ENCODE measurements around the gene ZNF750.

DNA sequence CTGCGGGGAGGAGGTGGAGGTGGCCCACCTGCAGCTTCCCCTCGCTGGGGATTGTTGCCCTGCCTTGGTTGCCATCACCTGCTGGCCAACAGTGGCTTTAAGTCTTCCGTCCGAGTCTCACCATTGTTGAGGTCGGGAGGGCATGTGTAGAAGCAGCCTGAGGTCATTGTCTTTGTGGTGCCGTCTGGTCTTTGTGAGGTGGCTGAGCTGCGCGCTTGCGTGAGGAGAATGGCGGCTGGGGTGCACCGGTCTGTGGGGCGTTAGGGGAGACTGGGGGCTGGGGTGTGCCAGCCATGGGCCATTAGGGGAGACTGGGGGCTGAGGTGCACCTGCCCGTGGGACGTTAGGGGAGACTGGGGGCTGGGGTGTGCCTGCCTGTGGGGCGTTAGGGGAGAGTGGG is 36.2 kb downstream of the ZNF750 start:
- TF ChIP-seq CTCF (optimal IDR thresholded peaks at IDR 0.05 in 1 of 3, IDR thresholded peaks at IDR 0.05 in 1 of 3, conservative IDR thresholded peaks at IDR 0.05 in 1 of 3; ENCODE audit: extremely low read depth in 1 of 3, insufficient read depth in 2 of 3, low read length in 3 of 3) = no peak
- no peak for TF ChIP-seq EZH2 (IDR thresholded peaks at IDR 0.05; ENCODE audit: low read length)

Data from keratinocyte (primary cell).